Suppressor macrophage (primary cell): ENCODE results near the gene PSMC6.

Experiments used
- DNase-seq, 4 experiments: peaks; one replicate each; pipeline ENCODE4 v3.0.0-alpha.2; 2020 to 2022
- total RNA-seq, 17 experiments: gene quantifications; one replicate each; lab custom pipeline; 2026; ENCODE audit warnings: mixed read lengths in 6 of 17, inconsistent platforms in 3 of 17; lab: John Stamatoyannopoulos, UW

PSMC6 gene
- 47.4 to 120 (median 80.7) reads per million in 17 experiments for total RNA-seq

GRCh38 chr14:52706724-52707706 lies at the start of gene PSMC6:
Gene PSMC6, plus strand, starts transcription at chr14:52707200. Its CDS starts 20 bp downstream, at chr14:52707220.
- DNase-seq, result peak; percentile 90 to 96 (median 94)

GRCh38 chr14:52660325-52660724 lies 46.7 kb upstream of the PSMC6 start:
- DNase-seq, result no peak

GRCh38 chr14:52660832-52661231 lies 46.2 kb upstream of the PSMC6 start:
- DNase-seq, result no peak

- no peak for DNase-seq
These were observed 45.7 kb upstream of the PSMC6 start for GRCh38 chr14:52661314-52661713.

- DNase-seq, result no peak
These were observed 43.1 kb upstream of the PSMC6 start for GRCh38 chr14:52663850-52664249.

GRCh38 chr14:52678591-52678990 lies 28.4 kb upstream of the PSMC6 start:
- peak in 2 of 4 experiments; percentile 7 to 23 for DNase-seq

- DNase-seq, result no peak
These were observed 22.9 kb upstream of the PSMC6 start for GRCh38 chr14:52683985-52684520.

- DNase-seq, result no peak
These were observed 20.8 kb upstream of the PSMC6 start for GRCh38 chr14:52686176-52686575.

GRCh38 chr14:52690983-52691760 lies 15.8 kb upstream of the PSMC6 start:
- DNase-seq, result no peak

GRCh38 chr14:52692248-52692962 lies 14.6 kb upstream of the PSMC6 start:
- DNase-seq, result peak; percentile 48 to 68 (median 60)

- DNase-seq, result no peak
These were observed 14.0 kb upstream of the PSMC6 start for GRCh38 chr14:52693036-52693435.

GRCh38 chr14:52693532-52693931 lies 13.5 kb upstream of the PSMC6 start:
- DNase-seq, result no peak

- DNase-seq, result peak; percentile 38 to 58 (median 54)
These were observed 12.1 kb upstream of the PSMC6 start for GRCh38 chr14:52694761-52695480.

GRCh38 chr14:52695481-52696091 lies 11.4 kb upstream of the PSMC6 start, which contains the start of gene ERO1A:
Gene ERO1A, minus strand, starts transcription at chr14:52695558. Its CDS starts 77 bp downstream, at chr14:52695481.
- DNase-seq, result peak; percentile 91 to 96 (median 94)

- no peak for DNase-seq
These were observed 6.3 kb upstream of the PSMC6 start for GRCh38 chr14:52700701-52701172.

GRCh38 chr14:52701223-52701622 lies 5.8 kb upstream of the PSMC6 start:
- peak; percentile 39 to 79 (median 64) for DNase-seq

GRCh38 chr14:52703225-52703624 lies 3.8 kb upstream of the PSMC6 start:
- DNase-seq, result peak; percentile 67 to 86 (median 80)

- DNase-seq, result no peak
These were observed 3.3 kb upstream of the PSMC6 start for GRCh38 chr14:52703664-52704063.

- DNase-seq, result peak in 1 of 4 experiments; percentile 11
These were observed 714 bp upstream of the PSMC6 start for GRCh38 chr14:52706286-52706685.

- DNase-seq, result no peak
These were observed 4.7 kb downstream of the PSMC6 start for GRCh38 chr14:52711666-52712065.

GRCh38 chr14:52716155-52716554 lies 9.2 kb downstream of the PSMC6 start:
- peak in 2 of 4 experiments; percentile 67 to 74 for DNase-seq
